Smooth muscle cell of trachea (primary cell): ENCODE measurements around the gene LRRC74A. TPM values are rescaled to one million over a fixed set of nuclear protein-coding genes. Genes with fewer than 3 reads are reported as not detected.

Experiments used
- total RNA-seq: library from RNA; depleted of rRNA; stranded (reverse); fragments of >200 nt; gene quantifications from 2 replicates; pipeline ENCODE4 v1.2.1, GENCODE V29; 2014

The LRRC74A gene
- total RNA-seq, result not detected in 2 replicates

DNA sequence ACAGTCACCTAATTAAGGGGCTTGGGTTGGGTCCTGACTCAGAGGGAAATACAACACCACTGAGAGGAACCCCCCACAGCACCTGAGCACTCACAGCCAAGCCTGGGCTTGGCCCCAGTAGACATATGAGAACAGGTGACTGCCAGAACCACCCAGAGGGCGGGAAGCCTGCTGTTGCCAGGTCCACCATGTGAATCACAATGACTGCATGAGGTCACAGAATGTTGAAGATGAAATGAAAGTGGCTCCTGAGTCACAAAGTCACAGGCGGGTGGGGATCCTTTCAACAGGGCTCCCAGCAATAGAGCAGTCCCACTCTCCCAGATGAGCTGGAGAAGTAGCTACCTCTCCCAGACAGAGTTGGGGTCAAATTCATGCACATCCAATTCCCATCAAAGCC, at the start of gene LRRC74A:
TSS of gene LRRC74A (plus strand) at position 287 of the 400 bp plus-strand sequence. CDS start 290 bp downstream, outside the sequence.

DNA sequence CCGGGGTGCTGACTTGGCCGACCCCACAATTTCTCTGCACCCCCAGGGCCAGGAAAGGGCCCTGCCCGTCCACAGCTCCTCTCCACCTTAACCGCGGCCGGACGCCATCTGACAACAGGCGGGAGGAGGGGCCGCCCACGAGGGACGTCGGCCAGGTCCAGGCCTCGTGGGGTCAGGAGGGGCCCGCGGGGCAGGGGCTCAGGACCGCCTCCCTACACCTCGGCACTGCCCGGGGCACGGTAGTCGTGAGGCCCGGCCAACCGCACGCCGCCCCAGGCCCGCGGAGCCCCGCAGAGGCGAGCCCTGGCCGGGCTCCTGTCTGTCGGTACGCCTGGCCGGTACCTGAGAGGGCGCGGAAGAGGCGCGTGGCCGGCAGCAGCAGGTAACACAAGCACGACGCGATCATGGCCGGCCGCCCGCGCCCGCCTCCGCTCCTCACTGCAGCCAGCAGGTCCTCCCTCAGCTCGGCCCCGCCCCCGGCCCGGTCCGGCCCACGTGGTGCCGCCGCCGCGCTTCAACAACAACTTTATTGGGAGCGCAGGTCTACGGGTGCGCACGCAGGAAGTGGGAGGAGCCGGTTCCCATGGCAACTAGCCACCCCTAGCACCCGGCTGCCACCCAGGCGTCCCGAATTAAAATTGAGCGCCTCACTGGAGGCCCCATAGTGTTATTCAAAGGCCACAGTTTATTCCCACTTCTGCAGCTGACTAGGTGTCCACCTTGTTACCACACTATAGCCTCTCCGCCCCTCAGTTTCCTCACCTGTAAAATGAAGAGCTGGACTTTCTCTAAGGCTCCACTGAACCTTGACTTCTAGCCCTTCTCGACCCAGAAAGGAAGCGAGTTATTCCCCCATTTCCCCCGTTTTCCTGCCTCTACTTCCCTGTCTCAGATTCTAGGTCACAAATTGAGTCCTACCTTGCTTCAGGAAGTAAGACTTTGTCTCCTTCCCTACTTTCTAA, 13.5 kb upstream of the LRRC74A start, which contains the start of gene ANGEL1:
TSS of gene ANGEL1 (minus strand) at position 461 of the 962 bp plus-strand sequence. CDS start at position 406, 55 bp downstream.

Other genes starting within 250 kb of the LRRC74A start
- 3.1 and 6.3 TPM in 2 replicates for gene VASH1, start 64.9 kb upstream of the LRRC74A start, total RNA-seq
- 7.7 and 10.6 TPM in 2 replicates for gene ANGEL1, start 13.5 kb upstream of the LRRC74A start, total RNA-seq
- 32.3 and 74.8 TPM in 2 replicates for gene IRF2BPL, start 202.3 kb downstream of the LRRC74A start, total RNA-seq